Measurements from ENCODE around the gene RTP1.
"Not testable (repeated sequence)": the region's sequence is repeated elsewhere in the genome, so short reads cannot be mapped to it uniquely, and the experiment has no call there.

Gene RTP1

DNA sequence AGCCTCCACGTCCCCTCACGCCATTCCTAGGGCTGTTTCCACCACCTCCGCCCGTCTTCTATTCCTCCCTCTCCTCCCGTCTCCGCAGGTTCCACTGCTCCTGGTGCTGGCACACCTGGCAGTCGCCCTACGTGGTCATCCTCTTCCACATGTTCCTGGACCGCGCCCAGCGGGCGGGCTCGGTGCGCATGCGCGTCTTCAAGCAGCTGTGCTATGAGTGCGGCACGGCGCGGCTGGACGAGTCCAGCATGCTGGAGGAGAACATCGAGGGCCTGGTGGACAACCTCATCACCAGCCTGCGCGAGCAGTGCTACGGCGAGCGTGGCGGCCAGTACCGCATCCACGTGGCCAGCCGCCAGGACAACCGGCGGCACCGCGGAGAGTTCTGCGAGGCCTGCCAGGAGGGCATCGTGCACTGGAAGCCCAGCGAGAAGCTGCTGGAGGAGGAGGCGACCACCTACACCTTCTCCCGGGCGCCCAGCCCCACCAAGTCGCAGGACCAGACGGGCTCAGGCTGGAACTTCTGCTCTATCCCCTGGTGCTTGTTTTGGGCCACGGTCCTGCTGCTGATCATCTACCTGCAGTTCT is 2.3 kb downstream of the RTP1 start:
- DNase-seq = not testable (repeated sequence)

- DNase-seq = no peak
Measured at GRCh38 chr3:187205683-187206082, 8.4 kb downstream of the RTP1 start.

GRCh38 chr3:187207062-187207461 is 9.8 kb downstream of the RTP1 start:
- no peak for DNase-seq

DNA sequence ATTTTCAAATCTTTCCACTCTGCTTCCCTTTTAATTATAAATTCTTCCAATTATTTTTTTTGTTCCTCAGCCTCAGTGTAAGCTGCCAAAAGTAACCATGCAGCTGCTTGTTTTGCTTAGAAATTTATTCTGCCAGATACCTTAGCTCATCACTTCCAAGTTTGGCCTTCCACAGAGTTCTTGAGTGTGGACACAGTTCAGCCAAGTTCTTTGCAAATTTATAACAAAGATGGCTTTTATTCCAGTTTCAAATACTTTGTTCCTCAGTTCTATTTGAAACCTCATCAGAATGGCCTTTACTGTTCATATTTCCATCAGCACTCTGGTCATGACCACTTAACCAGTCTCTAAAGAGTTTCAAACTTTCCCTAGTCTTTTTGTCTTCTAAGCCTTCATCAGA is 10.3 kb downstream of the RTP1 start:
- DNase-seq = no peak

- no peak for DNase-seq
Measured at GRCh38 chr3:187208159-187208558, 10.9 kb downstream of the RTP1 start.

DNA sequence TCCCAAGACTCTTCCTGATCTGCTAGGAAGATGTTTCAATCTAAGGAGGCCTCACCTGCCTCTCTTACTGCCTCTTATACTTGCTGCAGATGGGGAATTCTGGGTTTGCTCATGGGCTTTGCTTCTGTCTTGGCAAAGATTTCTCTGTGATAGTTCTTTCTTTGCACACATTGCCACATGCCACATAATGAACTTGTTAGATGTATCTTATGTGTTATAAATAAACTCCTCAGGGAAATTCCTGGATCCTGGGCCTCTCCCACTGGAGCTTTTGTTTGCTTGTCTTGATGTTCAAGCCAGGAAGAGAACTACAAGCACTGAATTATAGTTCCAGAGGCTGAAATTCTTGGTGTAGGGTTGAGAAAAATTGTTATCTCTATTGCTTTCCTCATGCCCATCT is 12.2 kb downstream of the RTP1 start:
- no peak for DNase-seq

- no peak for DNase-seq
Measured at GRCh38 chr3:187210091-187210490, 12.8 kb downstream of the RTP1 start.

DNA sequence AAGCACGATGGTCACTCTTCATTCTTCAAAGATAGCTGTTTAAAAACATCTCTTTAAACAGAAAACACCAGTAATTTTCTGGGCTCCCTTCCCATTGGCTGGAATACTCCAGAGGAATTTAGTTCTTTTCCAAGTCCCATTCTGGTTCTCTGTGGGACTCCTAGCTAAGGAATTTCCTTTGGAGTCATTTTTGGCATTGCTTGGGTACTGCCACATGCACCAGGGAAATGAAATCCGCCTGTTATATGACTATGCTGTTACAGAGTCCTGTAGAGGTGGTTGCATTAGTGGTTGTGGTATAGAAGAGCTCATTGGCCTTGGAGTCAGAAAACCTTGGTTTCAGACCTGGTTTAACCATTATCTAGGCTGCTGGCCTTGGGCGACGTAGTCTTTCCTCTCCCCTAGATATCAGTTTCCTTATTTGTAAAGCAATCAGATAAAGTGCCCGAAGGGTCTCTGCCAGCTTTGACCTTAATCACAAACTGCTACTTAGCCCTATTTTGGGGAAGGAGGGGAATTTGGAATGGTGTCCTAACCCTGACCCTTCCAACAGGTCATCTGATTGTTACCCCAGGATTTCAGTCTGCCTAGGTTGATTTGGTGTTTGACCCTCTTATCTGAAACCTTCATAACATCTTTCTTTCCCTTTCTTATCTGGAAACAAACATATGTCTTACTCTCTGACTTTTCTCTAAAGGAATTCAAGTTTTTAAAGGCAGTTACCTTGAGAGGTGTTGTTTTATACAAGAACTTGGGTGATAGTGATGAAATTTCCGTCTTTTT is 13.4 kb downstream of the RTP1 start:
- no peak for DNase-seq

DNA sequence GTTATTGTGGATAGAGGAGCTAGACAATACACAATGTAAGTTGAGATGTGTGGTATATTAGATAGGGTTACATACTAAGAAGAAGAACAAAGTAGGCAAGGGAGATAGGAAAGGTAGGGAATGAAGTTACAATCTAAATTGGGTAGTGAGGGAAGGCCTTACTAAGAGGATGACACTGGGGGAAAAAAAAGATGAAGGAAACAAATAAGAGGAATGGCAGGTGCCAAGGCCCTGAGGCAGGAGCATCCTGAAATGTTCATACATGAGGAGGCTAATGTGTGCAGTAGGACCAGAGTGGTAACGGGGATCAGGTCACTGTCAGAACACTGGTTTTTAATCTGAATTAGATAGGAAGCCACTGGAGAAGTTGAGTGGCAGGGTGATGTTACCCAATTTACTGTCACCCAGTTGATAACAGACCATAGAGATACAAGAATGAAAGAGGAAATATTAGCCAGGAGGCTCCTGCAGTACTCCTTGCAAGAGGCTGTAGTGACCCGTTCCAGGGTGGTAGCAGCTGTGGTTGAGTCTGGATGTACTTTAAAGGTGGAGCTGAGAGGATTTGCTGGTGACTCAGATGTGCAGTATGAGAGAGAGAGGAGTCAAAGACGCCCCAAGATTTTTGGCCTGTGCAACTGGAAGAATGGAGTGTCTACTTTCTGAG is 14.4 kb downstream of the RTP1 start:
- no peak for DNase-seq

DNA sequence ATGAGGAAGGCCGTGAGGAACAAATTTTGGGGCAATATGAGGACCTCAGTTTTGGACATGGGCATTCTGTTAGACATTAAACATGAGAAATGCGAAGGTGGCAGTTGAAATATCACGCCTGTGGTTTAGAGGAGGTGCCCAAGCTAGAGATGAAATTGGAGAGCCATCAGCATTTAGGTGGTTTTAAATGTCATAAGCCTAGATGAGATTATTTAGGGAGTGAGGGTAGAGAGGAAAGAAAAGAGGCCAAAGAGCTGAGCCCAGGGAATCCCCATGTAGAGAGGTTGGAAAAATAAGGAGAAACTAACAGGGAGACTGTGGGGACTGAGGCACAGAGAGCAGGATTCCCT is 14.9 kb downstream of the RTP1 start:
- DNase-seq = no peak

GRCh38 chr3:187212705-187213104 is 15.4 kb downstream of the RTP1 start:
- no peak for DNase-seq

GRCh38 chr3:187213616-187214015 is 16.3 kb downstream of the RTP1 start:
- no peak for DNase-seq

GRCh38 chr3:187215460-187215859 is 18.2 kb downstream of the RTP1 start:
- DNase-seq = no peak

DNA sequence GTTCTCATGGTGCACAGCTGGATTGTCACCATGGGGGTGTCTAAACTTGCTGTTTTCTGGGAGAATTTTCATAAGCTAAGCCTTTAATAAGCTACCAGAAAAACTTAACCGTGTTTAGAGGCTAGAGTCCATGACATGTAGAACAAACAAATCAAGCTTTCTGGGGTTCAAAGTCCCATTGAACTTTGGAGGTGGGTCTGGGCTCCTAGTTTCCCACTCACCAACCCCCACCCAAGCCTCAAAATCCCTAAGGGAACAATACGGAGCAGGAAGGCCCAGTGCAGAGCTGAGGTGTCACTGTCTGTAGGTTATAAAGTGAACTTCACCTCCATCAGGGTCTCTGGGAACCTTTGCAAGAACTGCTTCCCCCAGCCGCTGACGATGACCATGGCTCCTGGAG is 25.5 kb downstream of the RTP1 start:
- no peak for DNase-seq

DNA sequence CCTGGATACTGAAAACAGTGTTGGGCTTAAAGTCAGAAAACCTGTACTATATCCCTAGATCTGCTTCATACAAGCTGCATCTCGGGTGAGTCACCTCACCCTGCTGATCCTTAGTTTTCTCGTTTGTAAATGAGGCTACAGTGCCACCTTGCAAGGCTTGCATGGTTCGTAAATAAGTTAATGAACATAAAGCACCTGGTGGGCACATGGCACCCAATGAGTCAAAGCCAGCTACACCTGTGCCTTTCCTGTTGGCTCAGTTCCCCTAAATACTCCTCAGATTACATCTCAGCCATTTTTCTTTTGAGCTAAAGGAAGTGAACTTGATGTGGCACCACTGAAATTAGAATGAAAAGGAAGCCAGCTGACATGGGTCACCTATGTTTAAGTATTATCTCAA is 26.5 kb downstream of the RTP1 start:
- DNase-seq = no peak

DNA sequence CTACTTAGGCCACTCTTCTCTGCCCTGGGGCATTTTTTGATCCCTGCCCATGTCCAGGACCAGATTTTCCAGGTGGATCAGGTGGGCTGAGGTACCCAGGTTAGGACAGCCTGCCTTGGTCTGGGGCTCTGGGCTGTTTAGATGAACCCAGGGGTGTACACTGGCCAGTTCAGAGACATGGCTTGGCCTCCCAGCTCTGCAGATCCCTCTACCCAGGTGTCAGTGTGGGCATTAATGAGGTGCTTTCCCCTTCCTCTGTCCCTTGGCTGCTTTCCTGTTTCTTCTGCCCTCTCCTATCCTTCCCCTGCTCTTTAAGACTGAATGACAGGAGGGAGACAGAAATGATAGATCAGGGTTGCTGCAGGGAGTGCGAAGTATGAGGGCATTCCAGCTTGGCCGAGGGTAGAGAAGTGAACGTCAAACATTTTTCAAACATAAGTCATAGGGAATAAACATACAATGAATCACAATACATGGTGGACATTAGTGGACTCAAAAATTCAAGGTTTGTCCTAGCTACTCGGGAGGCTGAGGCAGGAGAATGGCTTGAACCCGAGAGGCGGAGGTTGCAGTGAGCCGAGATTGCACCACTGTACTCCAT is 30.5 kb downstream of the RTP1 start:
- DNase-seq = no peak

DNA sequence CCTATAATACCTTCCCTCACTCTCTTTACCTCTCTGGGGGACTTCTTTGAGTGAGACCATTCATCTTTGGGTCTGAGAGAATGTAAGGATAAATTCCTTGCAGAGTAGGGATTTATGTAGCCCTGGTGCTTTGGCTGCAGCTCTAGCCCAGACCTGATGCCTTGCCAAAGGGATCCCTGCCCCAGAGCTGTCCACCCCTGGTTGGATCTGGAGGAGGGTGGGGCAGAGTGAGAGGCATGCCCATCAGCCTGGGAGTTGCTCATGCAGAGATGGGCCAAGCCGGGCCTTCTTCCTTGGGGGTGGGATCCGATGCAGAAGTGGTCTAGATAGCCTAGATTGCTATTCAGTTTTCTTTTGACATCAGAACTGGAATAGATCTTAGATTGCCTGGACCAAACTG is 31.5 kb downstream of the RTP1 start:
- no peak for DNase-seq

GRCh38 chr3:187230011-187230410 is 32.7 kb downstream of the RTP1 start:
- DNase-seq = no peak

DNA sequence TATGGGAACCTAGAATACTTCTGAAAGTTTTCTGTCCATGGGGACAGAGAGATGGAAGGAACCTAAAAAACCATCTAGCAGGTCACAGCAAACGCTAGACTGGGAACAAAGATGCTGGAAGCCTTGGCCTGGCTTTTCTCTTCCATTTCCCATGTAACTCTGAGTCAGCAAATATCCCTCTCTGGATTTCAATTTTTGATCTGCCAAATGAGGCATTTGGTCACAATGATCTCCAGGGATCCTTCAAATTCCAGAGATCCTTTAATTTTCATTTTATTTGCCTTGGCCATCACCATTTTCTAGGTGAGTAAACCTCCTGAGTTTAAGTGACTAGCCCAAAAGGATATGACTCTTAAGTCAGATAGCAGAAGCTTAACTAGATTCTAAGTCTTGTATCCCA is 39.7 kb downstream of the RTP1 start:
- DNase-seq = no peak

DNA sequence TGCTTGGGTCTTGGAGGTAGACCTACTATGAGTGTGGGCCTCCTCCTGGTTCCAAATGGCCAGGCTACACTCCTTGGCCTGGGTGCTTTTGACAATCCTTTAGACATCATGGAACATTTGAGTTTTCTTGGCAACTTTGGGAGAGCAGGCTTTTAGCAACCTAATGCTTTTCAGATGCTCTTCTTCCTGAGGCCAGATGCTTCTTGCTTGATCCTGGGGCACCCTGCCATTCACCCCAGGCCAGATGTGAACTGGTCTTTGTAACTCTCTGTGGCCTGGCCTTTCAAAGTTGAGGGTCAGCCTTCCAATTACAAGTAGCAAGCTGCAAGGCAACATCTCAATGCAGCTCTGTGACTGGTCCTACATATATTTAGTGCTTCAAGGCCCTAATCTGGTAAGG is 40.5 kb downstream of the RTP1 start:
- no peak for DNase-seq

DNA sequence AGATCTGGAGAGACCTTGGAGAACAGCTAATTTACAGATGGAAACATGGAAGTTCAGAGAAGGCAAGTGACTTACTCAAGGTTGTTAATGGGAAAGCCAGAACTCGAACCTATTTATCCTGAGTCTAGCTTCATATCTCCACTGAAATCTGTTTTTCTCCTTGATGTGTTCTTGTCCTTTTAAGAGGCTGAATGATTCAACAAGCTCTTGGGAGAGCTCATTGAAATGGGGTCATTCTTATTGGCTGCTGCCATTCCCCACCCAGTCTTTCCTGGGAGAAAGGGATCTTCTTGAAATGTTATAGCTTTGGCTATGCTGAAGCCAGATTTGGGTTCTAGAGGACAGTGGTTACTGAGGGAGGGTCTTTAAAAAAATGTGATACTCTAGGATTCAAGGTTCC is 41.0 kb downstream of the RTP1 start:
- DNase-seq = no peak

GRCh38 chr3:187238835-187239234 is 41.5 kb downstream of the RTP1 start:
- not testable (repeated sequence) for DNase-seq

- no peak for DNase-seq
Measured at GRCh38 chr3:187242435-187242834, 45.1 kb downstream of the RTP1 start.

- DNase-seq = no peak
Measured at GRCh38 chr3:187242900-187243299, 45.6 kb downstream of the RTP1 start.

Data from activated CD8-positive, alpha-beta memory T cell treated with anti-CD3 and anti-CD28 coated beads, Interleukin-2, amount 50 U/mL, for 4 hours (primary cell).